OCI-LY1 (cell line): Measurements from ENCODE around the gene MYH7.

ENCODE experiments used
- H2AFZ ChIP-seq: fragments of 200-600 bp; sonication (generic), shearing (Covaris generic); 2 replicates; pipeline ENCODE4 v1.6.0; 2014; ENCODE audit warnings: antibody characterized with exemption, mild to moderate bottlenecking, low read length
- H3F3A ChIP-seq: fragments of 200-600 bp; sonication (generic), shearing (Covaris generic); 2 replicates; pipeline ENCODE4 v1.6.0; 2014; ENCODE audit warnings: mild to moderate bottlenecking, antibody characterized with exemption, low read length, moderate library complexity; ENCODE audit not compliant: insufficient read depth
- H3K27ac ChIP-seq: fragments of 200-600 bp; sonication (generic); 2 replicates; pipeline ENCODE4 v1.5.1; 2014; ENCODE audit warnings: low read length, mixed run types, mild to moderate bottlenecking, low read depth; ENCODE audit not compliant: poor library complexity, severe bottlenecking
- H3K27me3 ChIP-seq: fragments of 200-600 bp; sonication (generic); 2 replicates; pipeline ENCODE4 v1.6.0; 2014; ENCODE audit warnings: antibody characterized with exemption, mild to moderate bottlenecking, low read length, moderate library complexity; ENCODE audit not compliant: insufficient read depth
- H3K36me3 ChIP-seq: fragments of 200-600 bp; sonication (generic); 2 replicates; pipeline ENCODE4 v1.6.1; 2014; ENCODE audit warnings: mild to moderate bottlenecking, antibody characterized with exemption, low read length, moderate library complexity, mixed read lengths; ENCODE audit not compliant: insufficient read depth
- H3K4me1 ChIP-seq: fragments of 200-600 bp; sonication (generic); 2 replicates; pipeline ENCODE4 v1.5.1; 2014; ENCODE audit warnings: mild to moderate bottlenecking, low read length, moderate library complexity; ENCODE audit not compliant: insufficient read depth, severe bottlenecking
- H3K4me2 ChIP-seq: fragments of 200-600 bp; sonication (generic), shearing (Covaris generic); 2 replicates; pipeline ENCODE4 v1.6.1; 2014; ENCODE audit warnings: low read length
- H3K4me3 ChIP-seq: fragments of 200-600 bp; sonication (generic); 2 replicates; pipeline ENCODE4 v1.5.1; 2014; ENCODE audit warnings: low read length, low read depth, mild to moderate bottlenecking, mixed read lengths; ENCODE audit not compliant: poor library complexity, severe bottlenecking
- H3K79me2 ChIP-seq: fragments of 200-600 bp; shearing (Covaris generic); 2 replicates; pipeline ENCODE4 v1.6.1; 2016; ENCODE audit warnings: mixed run types, low read length, mixed read lengths; ENCODE audit not compliant: insufficient read depth
- H3K9ac ChIP-seq: fragments of 200-600 bp; sonication (generic), shearing (Covaris generic); 2 replicates; pipeline ENCODE4 v1.6.1; 2014; ENCODE audit warnings: mild to moderate bottlenecking, low read length, mixed read lengths
- H3K9me2 ChIP-seq: fragments of 200-600 bp; sonication (generic), shearing (Covaris generic); 2 replicates; pipeline ENCODE4 v1.6.1; 2014; ENCODE audit warnings: low read depth, mild to moderate bottlenecking, low read length, mixed read lengths
- H3K9me3 ChIP-seq: fragments of 200-600 bp; shearing (Covaris generic); 2 replicates; pipeline ENCODE4 v1.6.1; 2014; ENCODE audit warnings: low read length, mixed read lengths
- H4K20me1 ChIP-seq: fragments of 200-600 bp; sonication (generic), shearing (Covaris generic); 2 replicates; pipeline ENCODE4 v1.6.0; 2016; ENCODE audit warnings: mild to moderate bottlenecking, low read length; ENCODE audit not compliant: insufficient read depth
- CTCF ChIP-seq: fragments of 200-600 bp; sonication (generic), shearing (Covaris generic); IDR thresholded peaks from 2 replicates; pipeline ENCODE4 v1.5.1; 2017; ENCODE audit warnings: mild to moderate bottlenecking, antibody characterized with exemption, low read length, moderate library complexity, mixed read lengths
- EZH2 ChIP-seq: fragments of 200-600 bp; sonication (generic), shearing (Covaris generic); IDR thresholded peaks from 2 replicates; pipeline ENCODE4 v1.8.0; 2017; ENCODE audit warnings: borderline replicate concordance, mixed run types, mild to moderate bottlenecking, antibody characterized with exemption, low read length, moderate library complexity, mixed read lengths

MYH7 gene

GRCh38 chr14:23370221-23370620, 65.2 kb downstream of the MYH7 start:
- H3K27me3 ChIP-seq, result no peaks in the 10 kb centered on the region
- H3K4me1 ChIP-seq, result no peaks in the 10 kb centered on the region
- H3K4me3 ChIP-seq, result no peak overlapping the region
- H3K36me3 ChIP-seq, result no peaks in the 10 kb centered on the region
- H2AFZ ChIP-seq, result no peak overlapping the region
- no peaks in the 10 kb centered on the region for H3K9me3 ChIP-seq
- no peak for TF ChIP-seq CTCF
- no peak for TF ChIP-seq EZH2
- no peaks in the 10 kb centered on the region for H3K79me2 ChIP-seq
- no peak overlapping the region for H3K27ac ChIP-seq
- H3K4me2 ChIP-seq, result no peak overlapping the region
- H4K20me1 ChIP-seq, result no peaks in the 10 kb centered on the region
- H3F3A ChIP-seq, result no peaks in the 10 kb centered on the region
- H3K9me2 ChIP-seq, result no peaks in the 10 kb centered on the region
- no peak overlapping the region for H3K9ac ChIP-seq

GRCh38 chr14:23366426-23366921, 69.0 kb downstream of the MYH7 start:
- no peaks in the 10 kb centered on the region for H3F3A ChIP-seq
- no peaks in the 10 kb centered on the region for H3K9me2 ChIP-seq
- no peak for TF ChIP-seq CTCF
- H3K27ac ChIP-seq, result no peak overlapping the region
- no peaks in the 10 kb centered on the region; the same call in 1 of the 2 replicates for H3K27me3 ChIP-seq
- H3K36me3 ChIP-seq, result no peaks in the 10 kb centered on the region
- no peaks in the 10 kb centered on the region for H3K4me1 ChIP-seq
- H3K79me2 ChIP-seq, result no peaks in the 10 kb centered on the region
- no peak overlapping the region for H2AFZ ChIP-seq
- no peaks in the 10 kb centered on the region for H4K20me1 ChIP-seq
- H3K4me2 ChIP-seq, result no peak overlapping the region
- H3K4me3 ChIP-seq, result no peak overlapping the region
- no peak overlapping the region for H3K9ac ChIP-seq
- no peaks in the 10 kb centered on the region for H3K9me3 ChIP-seq

GRCh38 chr14:23365732-23366425, 69.6 kb downstream of the MYH7 start:
- H3K4me3 ChIP-seq, result no peak overlapping the region

More at GRCh38 chr14:23365732-23366425, 69.6 kb downstream of the MYH7 start:
- Histone ChIP-seq H3F3A (no peaks in the 10 kb centered on the region), H3K4me1 (no peaks in the 10 kb centered on the region), H3K36me3 (no peaks in the 10 kb centered on the region), H3K9ac (no peak overlapping the region), H4K20me1 (no peaks in the 10 kb centered on the region), H3K9me2 (no peaks in the 10 kb centered on the region), H3K79me2 (no peaks in the 10 kb centered on the region), H3K4me2 (no peak overlapping the region), H2AFZ (no peak overlapping the region), H3K9me3 (no peaks in the 10 kb centered on the region), H3K27me3 (no peaks in the 10 kb centered on the region; the same call in 1 of the 2 replicates), H3K27ac (no peak overlapping the region)
- TF ChIP-seq EZH2 (no peak), CTCF (no peak)
